A549 (cell line): ENCODE measurements around the gene SLC17A3. TPM values are rescaled to one million over a fixed set of nuclear protein-coding genes. Genes with fewer than 3 reads are reported as not detected.

Experiments used
- ATAC-seq, 2 experiments: fragments of 200-7000 bp in 1 of 2; fragments of >200 bp in 1 of 2; cut with Nextera tagmentation in 1 of 2; cut with Tn5 transposase in 1 of 2; 3 replicates each; pipeline versions ENCODE4 v1.8.0 to v1.9.1; 2018 to 2020; ENCODE audit warnings: mild to moderate bottlenecking in 1 of 2, moderate library complexity in 1 of 2
- CTCF ChIA-PET: fragments of 300-600 bp; sonication (Branson Sonifier 250); formaldehyde crosslinking; extraction: SDS; loops from one replicate; lab custom pipeline; 2021; ENCODE audit warnings: antibody characterized with exemption, inconsistent platforms; lab: Yijun Ruan, JAX
- POLR2A ChIA-PET: fragments of 350-600 bp; formaldehyde crosslinking; extraction: SDS; loops from one replicate; lab custom pipeline; 2021; ENCODE audit warnings: antibody characterized with exemption, inconsistent platforms; lab: Yijun Ruan, JAX
- DNase-seq, 2 experiments: peaks; one replicate each; pipeline versions ENCODE4 v3.0.0 to v3.0.0-alpha.2; 2011 to 2016; ENCODE audit warnings: low read depth in 1 of 2, low spot score in 1 of 2
- FAIRE-seq: peaks from 2 replicates; lab custom pipeline; 2011; peaks lifted over from hg19 to GRCh38; lab: Jason Lieb, UNC
- H3K27ac ChIP-seq, 2 experiments: fragments of >200 bp; sonication (Bioruptor Twin); formaldehyde crosslinking; 3 replicates each; pipeline ENCODE4 v1.5.1; 2016 to 2017
- H3K4me1 ChIP-seq: fragments of >200 bp; sonication (Bioruptor Twin); formaldehyde crosslinking; 3 replicates; pipeline ENCODE4 v1.6.1; 2016
- H3K4me2 ChIP-seq: fragments of >200 bp; sonication (Bioruptor Twin); formaldehyde crosslinking; 3 replicates; pipeline ENCODE4 v1.6.1; 2016
- H3K4me3 ChIP-seq: fragments of >200 bp; sonication (Bioruptor Twin); formaldehyde crosslinking; 3 replicates; pipeline ENCODE4 v1.5.1; 2016
- H3K9me3 ChIP-seq: fragments of >200 bp; sonication (Bioruptor Twin); formaldehyde crosslinking; 3 replicates; pipeline ENCODE4 v1.6.1; 2016
- CBX2 ChIP-seq: fragments of 200-600 bp; sonication (generic); IDR thresholded peaks from 2 replicates; pipeline ENCODE4 v1.6.1; 2016; ENCODE audit warnings: low read depth, mild to moderate bottlenecking, borderline replicate concordance
- CBX8 ChIP-seq: fragments of 200-600 bp; sonication (generic); IDR thresholded peaks from 2 replicates; pipeline ENCODE4 v1.6.1; 2016
- CHD2 ChIP-seq: fragments of 150-350 bp; IDR thresholded peaks from 2 replicates; pipeline ENCODE4 v1.6.1; 2014; ENCODE audit warnings: low read length; ENCODE audit not compliant: partially characterized antibody
- EHMT2 ChIP-seq: fragments of 200-600 bp; sonication (generic); IDR thresholded peaks from 2 replicates; pipeline ENCODE4 v1.6.1; 2016; ENCODE audit warnings: antibody characterized with exemption, low read depth, mild to moderate bottlenecking, moderate library complexity
- EP300 ChIP-seq, 2 experiments: fragments of >200 bp; sonication (Bioruptor Twin); formaldehyde crosslinking; IDR thresholded peaks; 2 replicates in 1 of 2; 3 replicates in 1 of 2; pipeline ENCODE4 v1.6.1; 2016 to 2017
- HEYL ChIP-seq: fragments of 250-450 bp; sonication (Bioruptor Pico); IDR thresholded peaks from 2 replicates; pipeline ENCODE4 v1.8.0; 2021; ENCODE audit warnings: mild to moderate bottlenecking, moderate library complexity
- HOXB13 ChIP-seq: fragments of 250-450 bp; sonication (Bioruptor Pico); IDR thresholded peaks from 2 replicates; pipeline ENCODE4 v1.5.0; 2020; ENCODE audit warnings: low read depth, mild to moderate bottlenecking, moderate library complexity
- HOXB5 ChIP-seq: fragments of 250-450 bp; sonication (Bioruptor Pico); IDR thresholded peaks from 2 replicates; pipeline ENCODE4 v1.5.0; 2020; ENCODE audit warnings: mild to moderate bottlenecking, moderate library complexity
- JUN ChIP-seq, 2 experiments: fragments of >200 bp; sonication (Bioruptor Twin); formaldehyde crosslinking; IDR thresholded peaks; 2 replicates in 1 of 2; 3 replicates in 1 of 2; pipeline ENCODE4 v1.6.1; 2016 to 2017
- KDM5A ChIP-seq: fragments of 200-600 bp; sonication (generic); IDR thresholded peaks from 2 replicates; pipeline ENCODE4 v1.6.1; 2016; ENCODE audit warnings: antibody characterized with exemption, mild to moderate bottlenecking
- MAFK ChIP-seq: fragments of 450-650 bp; IDR thresholded peaks from 2 replicates; pipeline ENCODE4 v1.6.1; 2014; ENCODE audit not compliant: partially characterized antibody
- MAZ ChIP-seq: fragments of 150-350 bp; IDR thresholded peaks from 2 replicates; pipeline ENCODE4 v1.6.1; 2014; ENCODE audit warnings: antibody characterized with exemption, low read depth, low read length, borderline replicate concordance
- MYC ChIP-seq: IDR thresholded peaks from 2 replicates; pipeline ENCODE4 v1.6.1; 2012; ENCODE audit warnings: mild to moderate bottlenecking, inconsistent platforms, low read length, improper control_type of control experiment, borderline replicate concordance
- NFE2L2 ChIP-seq: fragments of 150-350 bp; conservative IDR thresholded peaks from 2 replicates; pipeline ENCODE4 v1.6.1; 2014; ENCODE audit warnings: low read length
- PHF8 ChIP-seq: fragments of 200-600 bp; sonication (generic); IDR thresholded peaks from 2 replicates; pipeline ENCODE4 v1.6.1; 2016; ENCODE audit warnings: low read depth, mild to moderate bottlenecking, antibody characterized with exemption, moderate library complexity, borderline replicate concordance
- POLR2AphosphoS2 ChIP-seq: conservative IDR thresholded peaks from 2 replicates; pipeline ENCODE4 v1.6.1; 2012; ENCODE audit warnings: low read length, improper control_type of control experiment, inconsistent platforms
- RAD21 ChIP-seq, 2 experiments: fragments of >200 bp in 1 of 2; sonication (Bioruptor Twin) in 1 of 2; formaldehyde crosslinking in 1 of 2; IDR thresholded peaks in 1 of 2; conservative IDR thresholded peaks in 1 of 2; 2 replicates in 1 of 2; 3 replicates in 1 of 2; pipeline ENCODE4 v1.6.1; 2012 to 2018; ENCODE audit warnings: inconsistent platforms in 1 of 2
- RCOR1 ChIP-seq: fragments of 150-350 bp; IDR thresholded peaks from 2 replicates; pipeline ENCODE4 v1.6.1; 2014; ENCODE audit warnings: antibody characterized with exemption, low read length, low read depth
- SMC3 ChIP-seq: fragments of >200 bp; sonication (Bioruptor Twin); formaldehyde crosslinking; IDR thresholded peaks from 3 replicates; pipeline ENCODE4 v1.6.1; 2018; ENCODE audit warnings: inconsistent platforms
- TP53 ChIP-seq: fragments of 250-450 bp; sonication (Bioruptor Pico); IDR thresholded peaks from 2 replicates; pipeline ENCODE4 v1.5.0; 2021; ENCODE audit warnings: mild to moderate bottlenecking, moderate library complexity
- USF2 ChIP-seq: fragments of 450-650 bp; IDR thresholded peaks from 2 replicates; pipeline ENCODE4 v1.6.1; 2014; ENCODE audit warnings: antibody characterized with exemption
- ZC3H11A ChIP-seq: fragments of 450-650 bp; IDR thresholded peaks from 2 replicates; pipeline ENCODE4 v1.6.1; 2014; ENCODE audit warnings: antibody characterized with exemption, mild to moderate bottlenecking
- ZFP36 ChIP-seq: fragments of 450-650 bp; IDR thresholded peaks from 2 replicates; pipeline ENCODE4 v1.6.1; 2014; ENCODE audit warnings: borderline replicate concordance; ENCODE audit not compliant: partially characterized antibody
- ZSCAN20 ChIP-seq: fragments of 250-450 bp; sonication (Bioruptor Pico); IDR thresholded peaks from 2 replicates; pipeline ENCODE4 v1.8.0; 2022; ENCODE audit warnings: mild to moderate bottlenecking, moderate library complexity
- WGBS: methylation state at CpG from one replicate; pipeline ENCODE4 v1.1.6; 2017; ENCODE audit errors: missing lambda C conversion rate; 5-methylcytosine and 5-hydroxymethylcytosine counted together
- polyA plus RNA-seq, 4 experiments: library from polyadenylated mRNA; depleted of rRNA in 3 of 4; stranded (reverse); fragments of >200 nt; fragmentation: RNase III in 1 of 4; extraction: RNeasy Plus Mini Kit Qiagen cat#74134 plus additional on column Dnase treatment in 1 of 4; gene quantifications; 2 replicates in 3 of 4; 3 replicates in 1 of 4; pipeline ENCODE4 v1.2.3, GENCODE V29; 2011 to 2017
- TF ChIP-seq, protein P1 (sequence below): fragments of 250-450 bp; sonication (Bioruptor Pico); IDR thresholded peaks from 2 replicates; pipeline ENCODE4 v1.5.0; 2020; ENCODE audit warnings: low read depth, mild to moderate bottlenecking, moderate library complexity
- TF ChIP-seq, protein P2 (sequence below): IDR thresholded peaks from 2 replicates; pipeline ENCODE4 v1.6.1; 2012
- TF ChIP-seq, protein P3 (sequence below): fragments of 250-450 bp; sonication (Bioruptor Pico); IDR thresholded peaks from 2 replicates; pipeline ENCODE4 v1.5.0; 2021; ENCODE audit warnings: mild to moderate bottlenecking, moderate library complexity, borderline replicate concordance
- TF ChIP-seq, protein P4 (sequence below): IDR thresholded peaks from 2 replicates; pipeline ENCODE4 v1.6.1; 2012
- TF ChIP-seq, protein P5 (sequence below): fragments of >200 bp; sonication (Bioruptor Twin); formaldehyde crosslinking; IDR thresholded peaks from 2 replicates; pipeline ENCODE4 v1.6.1; 2016

SLC17A3 gene
- polyA plus RNA-seq, 2 of the 4 experiments (the other 2 are of a cell fraction), result 5.3 to 7.5 TPM

DNA sequence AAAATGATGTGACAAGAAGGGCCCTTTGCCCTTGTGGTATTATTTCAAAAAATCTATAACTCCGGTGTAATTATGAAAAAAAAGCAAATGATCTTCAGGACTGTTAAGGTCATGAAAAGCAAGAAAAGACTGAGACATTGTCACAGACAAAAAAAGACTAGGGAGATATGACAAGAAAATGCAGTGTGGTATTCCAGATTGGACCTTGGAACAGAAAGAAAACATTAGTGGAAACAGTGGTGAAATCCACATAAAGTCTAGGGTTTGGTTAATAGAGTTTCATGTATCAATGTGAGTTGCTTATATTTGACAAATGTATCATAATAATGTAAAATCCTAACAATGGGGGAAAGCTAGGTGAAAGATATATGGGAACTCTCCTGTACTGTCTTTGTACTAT lies 26.8 kb upstream of the SLC17A3 start:
- Histone ChIP-seq H3K4me2 (0 out of 3 replicates have a peak overlapping the region, but pooled peaks have one; percentile 1), H3K4me3 (no peak overlapping the region), H3K9me3 (no peaks in the 10 kb centered on the region), H3K4me1 (peaks cover 28% of the 10 kb centered on the region), H3K27ac (peak overlapping the region; percentile 24 to 37; a peak in 1 of 6 replicates)
- ChIA-PET CTCF (interaction anchor here (1.1 to 5.1 kb wide), 2 partner anchors 10 to 183 kb away, joined by 3 to 24 read pairs; no protein-coding TSS in a partner anchor), POLR2A (no interaction called here)
- DNase-seq (no peak), FAIRE-seq (no peak), ATAC-seq (no peak)
- TF ChIP-seq MYC, result no peak
- TF ChIP-seq CBX2, result no peak
- no peak for TF ChIP-seq RCOR1
- TF ChIP-seq EP300 (IDR thresholded peaks at IDR 0.05), result no peak
- TF ChIP-seq KDM5A, result no peak
- TF ChIP-seq NFE2L2, result no peak
- TF ChIP-seq EHMT2, result no peak
- TF ChIP-seq MAFK, result no peak
- no peak for TF ChIP-seq CHD2
- TF ChIP-seq, protein P1, sequence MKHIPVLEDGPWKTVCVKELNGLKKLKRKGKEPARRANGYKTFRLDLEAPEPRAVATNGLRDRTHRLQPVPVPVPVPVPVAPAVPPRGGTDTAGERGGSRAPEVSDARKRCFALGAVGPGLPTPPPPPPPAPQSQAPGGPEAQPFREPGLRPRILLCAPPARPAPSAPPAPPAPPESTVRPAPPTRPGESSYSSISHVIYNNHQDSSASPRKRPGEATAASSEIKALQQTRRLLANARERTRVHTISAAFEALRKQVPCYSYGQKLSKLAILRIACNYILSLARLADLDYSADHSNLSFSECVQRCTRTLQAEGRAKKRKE (CRISPR knock-in tag), result no peak
- TF ChIP-seq PHF8, result no peak
- TF ChIP-seq, protein P2, sequence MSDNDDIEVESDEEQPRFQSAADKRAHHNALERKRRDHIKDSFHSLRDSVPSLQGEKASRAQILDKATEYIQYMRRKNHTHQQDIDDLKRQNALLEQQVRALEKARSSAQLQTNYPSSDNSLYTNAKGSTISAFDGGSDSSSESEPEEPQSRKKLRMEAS, result no peak
- TF ChIP-seq RAD21 (conservative IDR thresholded peaks at IDR 0.05 in 1 of 2, IDR thresholded peaks at IDR 0.05 in 1 of 2), result no peak
- TF ChIP-seq MAZ, result no peak
- no peak for TF ChIP-seq CBX8
- 81% methylated on average over 1 of the region's 1 CpG for WGBS

GRCh38 chr6:25899580-25900408 lies 25.8 kb upstream of the SLC17A3 start:
- 18% methylated on average over 2 of the region's 2 CpGs for WGBS
- no peak for DNase-seq

DNA sequence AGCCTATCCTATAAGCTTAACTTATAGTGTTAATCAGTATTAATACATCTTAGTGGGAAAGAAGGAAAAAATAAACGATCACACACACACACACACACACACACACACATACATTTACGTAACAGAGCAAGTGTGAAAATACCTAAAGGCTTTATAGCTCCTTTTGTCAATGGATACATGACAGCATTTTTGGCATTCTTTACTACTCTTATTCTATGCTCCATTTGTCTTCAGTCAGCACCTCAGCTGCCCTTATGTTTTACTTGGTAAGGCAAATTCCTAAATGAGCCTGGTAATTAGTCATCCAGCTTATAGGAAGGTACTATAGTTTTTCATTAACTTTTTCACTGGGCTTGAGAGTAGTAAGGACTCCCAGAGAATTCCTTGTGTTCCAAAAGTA lies 25.1 kb upstream of the SLC17A3 start:
- ChIA-PET CTCF (interaction anchor here (0.6 to 5.1 kb wide), 6 partner anchors 8 to 180 kb away, joined by 3 to 24 read pairs (median 4); no protein-coding TSS in a partner anchor), POLR2A (no interaction called here)

More at GRCh38 chr6:25899580-25900408, 25.8 kb upstream of the SLC17A3 start:
- Histone ChIP-seq H3K4me3 (no peak overlapping the region), H3K4me2 (peak overlapping the region; percentile 63), H3K27ac (peak overlapping the region; percentile 65 to 80), H3K9me3 (no peaks in the 10 kb centered on the region), H3K4me1 (peaks cover 28% of the 10 kb centered on the region)
- ChIA-PET CTCF (interaction anchor here (0.6 to 5.1 kb wide), 4 partner anchors 9 to 618 kb away, joined by 3 to 24 read pairs (median 6); no protein-coding TSS in a partner anchor), POLR2A (no interaction called here)
- FAIRE-seq (no peak), ATAC-seq (peak; percentile 57 to 71; a peak in 5 of 6 replicates)
- TF ChIP-seq ZC3H11A (no peak), PHF8 (no peak), ZFP36 (no peak)

More for the DNA sequence above, 25.1 kb upstream of the SLC17A3 start:
- Histone ChIP-seq H3K4me3 (no peak overlapping the region), H3K27ac (peak overlapping the region; percentile 65 to 80), H3K9me3 (no peaks in the 10 kb centered on the region), H3K4me2 (peak overlapping the region; percentile 63), H3K4me1 (peaks cover 28% of the 10 kb centered on the region)
- ATAC-seq (no peak), DNase-seq (no peak), FAIRE-seq (no peak)
- no peak for TF ChIP-seq POLR2AphosphoS2
- no peak for TF ChIP-seq SMC3
- TF ChIP-seq, protein P3, sequence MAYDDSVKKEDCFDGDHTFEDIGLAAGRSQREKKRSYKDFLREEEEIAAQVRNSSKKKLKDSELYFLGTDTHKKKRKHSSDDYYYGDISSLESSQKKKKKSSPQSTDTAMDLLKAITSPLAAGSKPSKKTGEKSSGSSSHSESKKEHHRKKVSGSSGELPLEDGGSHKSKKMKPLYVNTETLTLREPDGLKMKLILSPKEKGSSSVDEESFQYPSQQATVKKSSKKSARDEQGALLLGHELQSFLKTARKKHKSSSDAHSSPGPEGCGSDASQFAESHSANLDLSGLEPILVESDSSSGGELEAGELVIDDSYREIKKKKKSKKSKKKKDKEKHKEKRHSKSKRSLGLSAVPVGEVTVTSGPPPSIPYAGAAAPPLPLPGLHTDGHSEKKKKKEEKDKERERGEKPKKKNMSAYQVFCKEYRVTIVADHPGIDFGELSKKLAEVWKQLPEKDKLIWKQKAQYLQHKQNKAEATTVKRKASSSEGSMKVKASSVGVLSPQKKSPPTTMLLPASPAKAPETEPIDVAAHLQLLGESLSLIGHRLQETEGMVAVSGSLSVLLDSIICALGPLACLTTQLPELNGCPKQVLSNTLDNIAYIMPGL (CRISPR knock-in tag), result no peak
- TF ChIP-seq ZFP36, result no peak
- no peak for TF ChIP-seq TP53 (CRISPR knock-in tag)
- no peak for TF ChIP-seq ZSCAN20 (CRISPR knock-in tag)
- no peak for TF ChIP-seq HOXB13
- TF ChIP-seq HEYL, result no peak
- no peak for TF ChIP-seq JUN (IDR thresholded peaks at IDR 0.05)
- no peak for TF ChIP-seq HOXB5 (CRISPR knock-in tag)
- TF ChIP-seq, protein P4, sequence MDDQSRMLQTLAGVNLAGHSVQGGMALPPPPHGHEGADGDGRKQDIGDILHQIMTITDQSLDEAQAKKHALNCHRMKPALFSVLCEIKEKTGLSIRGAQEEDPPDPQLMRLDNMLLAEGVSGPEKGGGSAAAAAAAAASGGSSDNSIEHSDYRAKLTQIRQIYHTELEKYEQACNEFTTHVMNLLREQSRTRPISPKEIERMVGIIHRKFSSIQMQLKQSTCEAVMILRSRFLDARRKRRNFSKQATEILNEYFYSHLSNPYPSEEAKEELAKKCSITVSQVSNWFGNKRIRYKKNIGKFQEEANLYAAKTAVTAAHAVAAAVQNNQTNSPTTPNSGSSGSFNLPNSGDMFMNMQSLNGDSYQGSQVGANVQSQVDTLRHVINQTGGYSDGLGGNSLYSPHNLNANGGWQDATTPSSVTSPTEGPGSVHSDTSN, result no peak
- TF ChIP-seq USF2, result no peak
- TF ChIP-seq, protein P5, sequence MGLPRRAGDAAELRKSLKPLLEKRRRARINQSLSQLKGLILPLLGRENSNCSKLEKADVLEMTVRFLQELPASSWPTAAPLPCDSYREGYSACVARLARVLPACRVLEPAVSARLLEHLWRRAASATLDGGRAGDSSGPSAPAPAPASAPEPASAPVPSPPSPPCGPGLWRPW, result no peak
- WGBS, result 43% methylated on average over 2 of the region's 2 CpGs
